Measurements from ENCODE around the gene PDE1A. TPM values are rescaled to one million over a fixed set of nuclear protein-coding genes. Genes with fewer than 3 reads are reported as not detected.

PDE1A gene
- total RNA-seq, 1 experiment from 2014 or later = not detected

DNA sequence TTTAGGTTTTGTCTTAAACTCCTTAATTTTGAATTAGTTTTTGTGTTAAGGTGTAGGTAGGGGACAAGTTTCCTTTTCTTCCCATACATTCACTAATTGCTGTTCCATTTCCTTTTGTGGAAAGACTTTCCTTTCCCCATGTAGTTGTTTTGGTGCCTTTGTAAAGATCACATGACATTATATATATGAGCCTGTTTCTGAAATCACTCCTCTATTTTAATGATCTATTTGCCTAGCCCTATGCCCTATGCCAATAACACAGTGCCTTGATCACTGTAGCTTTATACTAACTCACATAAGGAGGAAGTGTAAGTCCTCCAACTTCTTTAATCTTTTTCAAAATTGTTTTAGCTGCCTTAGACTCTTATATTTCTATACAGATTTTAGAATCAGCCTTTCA lies 229.3 kb downstream of the PDE1A start:
- no peak for DNase-seq (ENCODE audit: low spot score)

DNA sequence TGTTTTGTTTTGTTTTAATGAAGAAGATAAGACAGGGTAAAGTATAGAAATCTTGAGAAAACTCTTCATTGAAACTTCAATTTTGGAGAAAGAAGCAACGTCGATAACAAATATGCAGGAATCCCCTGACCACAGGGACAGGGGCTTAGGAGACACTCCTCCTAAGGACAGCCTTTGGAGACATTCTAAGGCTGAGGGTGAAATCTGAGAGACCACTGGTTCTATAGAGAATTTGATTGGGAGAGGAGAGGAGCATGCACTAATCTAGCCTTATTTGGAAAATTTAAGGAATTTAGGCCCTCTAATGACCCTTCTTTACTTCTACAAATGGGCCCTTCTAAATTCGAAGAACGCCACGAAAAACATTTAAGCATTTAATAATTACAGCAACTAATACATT lies 233.5 kb downstream of the PDE1A start:
- no peak for DNase-seq (ENCODE audit: low spot score)

DNA sequence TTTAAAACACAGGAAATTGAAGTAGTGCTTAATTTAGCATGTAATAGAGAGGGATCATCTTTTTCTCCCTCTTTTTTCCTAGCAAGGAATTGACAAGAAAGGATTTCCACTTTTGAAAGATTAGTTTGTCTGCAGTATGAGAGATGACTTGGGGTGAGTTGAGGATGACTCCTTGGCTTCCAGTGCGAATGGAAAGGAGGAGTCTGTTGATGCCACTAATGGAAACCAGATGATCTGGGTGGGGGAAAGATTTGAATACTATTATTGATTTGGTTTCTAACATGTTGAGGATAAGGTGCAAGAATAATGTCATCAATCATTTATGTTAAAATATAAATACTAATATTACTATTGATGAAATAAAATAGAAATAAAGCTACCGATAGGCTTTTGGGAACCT lies 235.8 kb downstream of the PDE1A start:
- no peak for DNase-seq (ENCODE audit: low spot score)

DNA sequence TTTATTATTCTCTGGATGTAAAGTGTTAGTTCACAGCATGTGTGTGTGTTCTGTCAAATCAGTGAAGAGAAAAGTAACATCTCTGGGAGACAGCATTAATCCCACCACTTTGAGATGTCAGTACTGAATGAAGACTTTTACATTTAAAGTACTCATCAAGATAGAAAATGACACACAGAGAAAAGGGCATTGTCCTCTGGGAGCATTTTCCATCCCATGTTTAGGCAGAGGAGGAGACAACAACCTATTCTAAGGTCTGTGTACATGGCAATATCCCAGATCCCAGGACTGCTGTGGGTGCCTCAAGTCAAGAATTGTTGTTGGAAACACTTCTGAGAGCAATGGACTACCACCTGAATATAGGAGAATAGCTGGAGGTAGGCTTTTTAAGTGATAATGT lies 239.7 kb downstream of the PDE1A start:
- no peak for DNase-seq (ENCODE audit: low spot score)

DNA sequence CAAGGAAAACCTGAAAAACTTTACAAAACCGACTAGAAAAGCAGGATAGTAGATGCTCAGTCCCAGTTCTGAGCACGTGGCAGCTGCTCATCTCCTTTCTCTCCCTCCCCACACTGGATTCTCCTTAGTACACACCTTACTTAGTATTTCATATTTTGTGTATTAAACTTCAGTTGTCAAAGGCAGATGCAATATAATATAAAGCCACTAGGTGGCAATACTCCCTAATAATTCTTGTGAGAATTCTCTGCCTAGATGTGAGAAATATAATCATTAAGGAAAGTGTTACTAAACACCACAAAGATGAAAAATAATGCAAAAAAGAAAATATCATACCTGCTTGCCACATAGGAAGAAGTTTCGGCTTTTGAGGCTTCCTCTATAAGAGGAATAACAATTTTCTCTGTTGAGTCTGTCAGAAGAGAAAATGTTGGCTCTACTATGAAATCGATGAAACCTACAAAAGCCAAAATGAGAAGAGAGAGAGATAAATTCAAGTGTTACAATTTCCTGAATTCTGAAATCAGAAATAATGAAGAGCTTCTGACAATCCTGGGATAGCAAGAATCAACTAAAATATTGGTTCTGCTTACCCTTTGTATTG lies 240.6 kb downstream of the PDE1A start:
- peak; percentile 41 for DNase-seq (ENCODE audit: low spot score)

DNA sequence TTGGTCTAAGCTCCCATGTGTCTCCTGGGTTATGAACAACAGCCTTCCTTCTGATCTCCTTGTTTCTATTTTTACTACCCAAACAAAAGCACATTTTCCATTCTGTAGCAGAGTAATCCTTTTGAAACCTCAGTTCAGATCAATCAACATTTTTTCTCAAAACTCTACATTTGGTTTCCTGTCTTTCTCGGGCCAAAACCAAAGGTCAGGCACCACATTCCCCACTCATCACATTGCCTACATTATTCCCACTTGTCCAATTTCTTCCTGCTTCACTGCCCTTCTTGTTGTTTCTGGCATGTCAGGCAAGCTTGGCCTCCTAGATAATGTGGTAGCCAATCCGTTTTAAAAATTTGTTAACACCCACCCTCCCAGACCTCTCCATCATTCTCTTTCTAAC lies 244.4 kb downstream of the PDE1A start:
- DNase-seq (ENCODE audit: low spot score) = no peak

DNA sequence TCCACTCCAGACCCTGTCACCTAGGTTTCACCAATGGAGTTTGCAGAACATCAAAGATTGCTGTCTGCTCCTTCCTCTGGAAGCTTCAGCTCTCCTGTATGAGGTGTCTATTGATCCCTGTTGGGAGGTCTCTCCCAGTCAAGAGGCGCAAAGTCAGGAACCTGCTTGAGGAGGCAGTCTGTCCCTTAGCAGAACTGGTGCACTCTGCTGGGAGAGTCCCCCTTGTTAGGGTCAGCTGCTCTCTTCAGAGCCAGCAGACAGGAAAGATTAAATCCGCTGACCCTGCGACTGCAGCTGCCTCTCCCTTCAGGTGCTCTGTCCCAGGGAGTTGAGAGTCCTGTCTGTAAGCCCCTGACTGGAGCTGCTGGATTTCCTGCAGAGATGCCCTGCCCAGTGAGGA lies 245.5 kb downstream of the PDE1A start:
- DNase-seq (ENCODE audit: low spot score) = no peak

DNA sequence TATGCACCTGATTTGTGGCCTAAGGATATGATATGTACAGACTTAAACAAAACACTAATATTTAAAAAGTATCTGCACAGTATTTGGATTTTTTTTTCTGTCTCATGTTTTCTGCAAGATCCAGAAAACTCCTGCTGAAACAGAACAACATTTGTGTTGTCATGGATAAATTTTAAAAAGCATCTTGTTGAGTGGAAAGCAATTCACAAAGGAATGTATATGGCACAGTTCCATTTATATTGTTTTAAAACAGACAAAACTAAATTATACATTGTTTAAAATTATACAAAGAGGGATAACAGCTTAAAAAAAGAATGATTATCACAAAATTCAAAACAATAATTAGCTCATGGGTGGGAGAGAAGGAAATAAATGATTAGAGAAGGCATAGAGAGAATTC lies 247.7 kb downstream of the PDE1A start:
- DNase-seq (ENCODE audit: low spot score) = no peak

DNA sequence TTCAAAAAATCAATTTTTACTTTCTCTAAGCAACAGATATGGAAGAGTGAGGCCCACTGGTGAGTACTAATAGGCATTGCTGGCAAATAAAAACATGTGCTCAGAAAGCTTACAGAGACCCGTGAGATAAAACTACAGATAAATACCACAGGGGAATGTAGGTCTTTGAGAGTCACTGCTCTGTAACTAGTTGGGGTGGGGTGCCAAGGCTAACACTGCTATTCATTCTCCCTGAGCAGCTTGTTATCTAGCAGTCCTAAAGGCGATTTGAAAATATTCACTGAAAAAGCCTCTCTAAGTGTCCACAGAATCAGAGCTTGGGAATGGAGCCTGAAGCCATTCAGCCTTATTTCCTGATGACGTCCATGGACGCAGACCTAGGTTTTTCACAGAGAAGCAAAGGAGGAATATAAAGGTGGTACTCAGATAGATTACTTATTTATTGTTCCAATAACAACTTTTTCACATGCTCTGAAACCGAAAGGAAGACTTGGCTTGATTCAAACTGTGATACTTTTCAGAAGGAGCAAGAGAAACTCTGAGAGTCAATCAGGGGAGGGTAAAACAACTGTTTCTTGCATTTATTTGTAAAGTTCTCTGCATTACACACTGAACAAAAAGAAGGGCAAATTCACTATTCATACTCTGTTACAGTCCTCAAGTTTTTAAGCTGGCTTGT lies 252.8 kb downstream of the PDE1A start:
- no peak for DNase-seq (ENCODE audit: low spot score)

DNA sequence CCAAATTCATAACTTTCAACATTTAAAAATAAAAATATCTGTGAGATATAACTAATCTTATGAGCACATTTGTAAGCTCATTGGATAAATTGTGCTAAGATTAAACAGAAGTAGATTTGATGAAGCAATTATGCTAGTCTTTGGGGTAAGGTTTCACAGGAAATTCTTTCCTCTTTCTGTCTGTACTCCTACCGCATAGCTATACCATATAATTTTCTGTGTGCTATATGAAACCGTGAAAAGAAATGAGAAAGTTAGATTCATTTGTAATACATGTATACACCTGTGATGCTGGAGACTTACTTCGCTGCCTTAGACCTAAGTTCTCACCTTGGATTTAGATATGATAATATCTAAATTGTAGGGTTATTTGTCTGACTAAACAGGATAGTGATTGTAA lies 256.5 kb downstream of the PDE1A start:
- DNase-seq (ENCODE audit: low spot score) = no peak

DNA sequence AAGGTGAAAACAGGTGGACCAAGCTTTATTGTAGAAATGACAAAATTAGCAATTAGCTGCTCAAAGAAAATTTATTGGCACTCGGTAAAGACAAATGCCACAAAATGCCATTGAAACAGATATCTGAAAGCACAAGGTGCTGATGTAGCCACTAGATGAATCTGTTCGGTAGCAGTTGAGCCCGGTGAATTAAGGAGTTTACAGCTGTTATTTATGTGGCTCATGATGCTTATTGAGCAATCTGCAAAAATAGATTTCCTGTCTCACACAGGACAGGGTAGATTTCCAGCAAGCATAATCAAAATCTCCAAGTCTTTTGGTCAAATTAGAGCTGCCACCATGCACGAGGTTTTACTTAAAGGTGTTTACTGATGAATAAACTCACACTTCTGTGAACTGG lies 259.0 kb downstream of the PDE1A start:
- DNase-seq (ENCODE audit: low spot score) = no peak

DNA sequence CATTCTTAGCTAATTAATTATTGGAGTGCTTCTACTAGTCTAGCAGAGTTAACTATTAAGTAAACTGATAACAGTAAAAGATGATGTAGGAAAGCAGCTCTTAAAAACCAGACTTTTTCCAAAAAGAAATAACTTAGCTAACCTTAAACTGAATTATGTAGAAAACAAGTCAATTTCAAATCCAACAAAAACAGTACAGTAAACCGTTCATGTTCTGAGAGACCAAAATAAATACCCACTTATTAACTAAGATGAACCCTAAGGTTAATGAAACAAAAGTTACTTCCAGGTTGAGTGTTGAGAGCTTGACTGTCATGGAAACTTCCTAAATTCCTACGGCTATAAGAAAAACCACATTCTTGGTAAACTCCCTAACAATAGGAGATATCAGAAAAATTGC lies 260.0 kb downstream of the PDE1A start:
- no peak for DNase-seq (ENCODE audit: low spot score)

DNA sequence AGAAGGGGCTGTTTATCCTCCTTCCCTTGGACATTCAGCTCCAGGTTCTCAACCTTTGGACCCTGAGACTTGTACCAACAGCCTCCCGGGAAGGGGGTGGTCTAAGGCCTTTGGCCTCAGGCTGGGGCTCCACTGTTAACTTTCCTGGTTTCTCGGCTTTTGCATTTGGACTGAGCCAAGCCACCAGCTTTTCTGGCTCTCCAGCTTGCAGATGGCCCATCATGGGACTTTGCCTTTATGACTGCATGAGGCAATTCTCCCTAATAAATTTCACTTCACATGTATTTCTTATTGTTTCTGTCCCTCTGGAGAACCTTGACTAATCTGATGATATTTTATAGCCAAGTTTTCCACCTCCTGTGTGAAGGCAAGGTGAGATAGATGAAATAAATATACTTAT lies 260.4 kb downstream of the PDE1A start:
- no peak for DNase-seq (ENCODE audit: low spot score)

DNA sequence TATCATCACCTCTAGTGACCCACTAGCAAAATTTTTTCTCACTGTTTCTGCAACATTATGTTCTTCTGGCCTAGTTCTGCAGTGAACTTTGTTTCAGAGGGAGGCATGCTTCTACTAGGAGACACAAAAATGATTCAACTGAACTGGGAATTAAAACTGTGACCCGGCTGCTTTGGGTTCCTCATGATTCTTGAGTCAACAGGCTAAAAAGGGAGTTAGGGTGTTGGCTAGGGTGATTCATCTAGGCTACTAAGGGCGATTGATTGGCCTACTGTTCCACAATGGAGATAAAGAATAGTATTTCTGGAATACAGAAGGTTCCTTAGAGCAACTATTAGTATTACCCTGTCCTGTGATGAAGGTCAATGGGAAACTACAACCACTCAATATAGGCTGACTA lies 261.6 kb downstream of the PDE1A start:
- DNase-seq (ENCODE audit: low spot score) = no peak

DNA sequence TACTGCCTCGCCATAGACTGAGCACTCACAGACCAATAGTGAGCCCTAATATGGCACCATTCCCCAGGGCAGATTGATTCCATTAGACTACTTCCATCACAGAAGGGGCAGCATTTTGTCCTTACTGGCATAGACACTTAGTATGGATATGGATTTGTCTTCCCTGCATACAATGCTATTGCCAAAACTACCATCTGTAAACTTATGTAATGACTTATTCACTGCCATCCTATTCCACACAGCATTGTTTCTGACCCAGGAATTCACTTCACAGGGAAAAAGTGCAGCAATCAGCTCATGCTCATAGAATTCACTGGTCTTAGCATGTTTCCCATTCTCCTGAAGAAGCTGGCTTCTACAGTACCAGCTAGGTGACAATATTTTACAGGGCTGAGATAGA lies 262.1 kb downstream of the PDE1A start:
- no peak for DNase-seq (ENCODE audit: low spot score)

DNA sequence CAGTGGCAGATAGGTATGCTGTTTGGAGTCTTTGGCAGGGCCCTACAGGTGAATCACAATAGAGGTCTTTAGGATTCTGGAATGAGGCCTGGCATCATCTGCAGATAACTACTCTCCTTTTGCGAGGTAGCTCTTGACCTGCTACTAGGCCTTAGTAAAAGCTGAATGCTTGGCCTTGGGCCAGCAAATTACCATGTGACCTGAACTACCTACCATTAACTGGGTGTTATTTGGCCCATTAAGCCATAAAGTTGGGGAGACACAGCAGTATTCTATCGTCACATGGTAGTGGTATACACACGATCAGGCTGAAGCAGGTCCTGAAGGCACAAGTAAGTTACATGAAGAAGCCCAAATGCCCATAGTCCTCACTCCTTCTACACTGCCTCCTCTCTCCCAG lies 263.0 kb downstream of the PDE1A start:
- no peak for DNase-seq (ENCODE audit: low spot score)

DNA sequence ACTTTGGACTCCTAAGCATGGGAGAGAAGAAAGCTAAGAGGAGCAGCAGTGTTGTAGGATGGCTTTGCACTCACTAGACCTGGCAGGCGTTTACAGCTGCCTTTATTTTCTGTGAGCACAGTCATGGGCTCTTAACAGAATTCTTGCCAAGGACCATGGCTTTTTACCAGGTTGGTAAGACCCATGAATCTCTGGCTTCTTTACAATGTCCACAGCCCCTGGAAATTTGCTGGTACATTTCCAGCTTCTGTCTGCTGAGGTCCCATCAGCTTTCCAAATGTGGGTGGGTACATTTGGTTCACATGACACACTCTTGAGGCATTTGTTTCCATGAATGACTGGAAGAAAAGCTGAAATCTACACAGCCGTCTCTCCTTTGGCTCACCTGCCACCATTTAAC lies 278.5 kb downstream of the PDE1A start:
- DNase-seq (ENCODE audit: low spot score) = no peak

DNA sequence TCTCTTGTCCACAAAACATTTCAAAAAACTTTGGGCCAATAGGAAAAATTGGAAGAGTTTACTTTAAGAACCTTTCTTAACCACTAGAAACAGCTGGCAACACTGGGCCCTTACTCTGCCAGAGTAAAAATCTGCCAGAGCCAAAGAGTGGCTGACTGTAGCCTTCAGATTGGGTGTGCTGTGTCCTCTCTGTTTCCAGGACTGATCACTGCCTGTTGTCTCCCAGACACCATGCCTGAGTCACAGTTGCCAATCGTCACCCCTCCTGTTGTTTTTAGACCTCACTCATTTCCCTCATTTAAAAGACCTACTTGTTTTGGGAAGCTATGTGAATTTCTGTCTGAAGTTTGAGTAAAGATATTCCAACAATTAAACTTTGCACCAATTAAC lies 282.1 kb downstream of the PDE1A start:
- DNase-seq (ENCODE audit: low spot score) = peak; percentile 55

DNA sequence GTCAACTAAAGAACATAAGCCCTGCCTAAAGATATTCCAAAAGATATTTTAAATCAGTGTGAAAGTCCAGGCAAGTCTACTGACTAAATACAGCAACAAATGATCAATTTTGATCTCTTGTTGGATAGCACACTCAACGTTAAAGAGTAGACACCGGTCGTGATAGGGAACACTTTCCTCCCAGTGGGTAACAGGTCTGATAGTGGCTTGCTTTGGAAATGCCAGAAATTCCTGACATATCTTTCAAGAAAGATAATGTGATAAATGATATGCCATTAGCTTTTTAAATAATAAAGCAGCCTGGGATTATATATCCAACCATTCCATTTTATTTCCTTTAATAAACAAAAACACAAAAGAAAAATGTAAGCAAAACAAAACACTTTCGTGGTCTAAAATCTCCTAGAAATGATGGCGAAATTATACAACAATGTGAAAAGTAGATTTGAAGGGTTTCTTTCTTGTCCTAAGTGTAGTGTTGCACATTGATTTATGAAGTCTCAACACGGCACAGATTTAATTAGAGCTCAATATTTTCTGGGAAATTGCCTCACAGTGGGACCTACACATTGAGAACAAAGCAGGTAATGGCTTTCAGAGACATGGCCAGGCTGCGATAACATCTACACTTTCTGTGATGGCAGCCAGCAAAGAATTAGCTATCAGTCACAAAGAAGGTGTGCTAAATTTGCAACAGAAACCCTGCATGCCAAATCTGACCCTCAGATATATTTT lies 282.6 kb downstream of the PDE1A start:
- peak; percentile 18 for DNase-seq (ENCODE audit: low spot score)

DNA sequence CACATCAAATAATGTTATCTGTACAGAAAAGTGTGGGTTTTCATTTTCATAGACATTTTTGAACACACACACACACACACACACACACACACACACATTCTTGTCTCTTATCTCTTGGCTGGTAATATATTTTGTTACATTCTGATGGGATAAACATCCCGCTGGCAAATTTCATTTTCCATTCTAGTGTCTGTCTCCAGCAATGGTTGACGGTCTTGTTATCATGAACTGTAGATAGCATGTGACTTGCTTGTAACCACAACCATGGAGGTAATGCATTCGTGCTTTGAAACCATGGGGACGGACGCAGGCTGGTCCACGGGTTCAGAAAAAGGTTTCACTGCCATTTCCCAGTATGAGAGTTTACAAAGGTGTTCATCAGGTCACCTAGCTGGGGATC lies 284.8 kb downstream of the PDE1A start:
- no peak for DNase-seq (ENCODE audit: low spot score)

DNA sequence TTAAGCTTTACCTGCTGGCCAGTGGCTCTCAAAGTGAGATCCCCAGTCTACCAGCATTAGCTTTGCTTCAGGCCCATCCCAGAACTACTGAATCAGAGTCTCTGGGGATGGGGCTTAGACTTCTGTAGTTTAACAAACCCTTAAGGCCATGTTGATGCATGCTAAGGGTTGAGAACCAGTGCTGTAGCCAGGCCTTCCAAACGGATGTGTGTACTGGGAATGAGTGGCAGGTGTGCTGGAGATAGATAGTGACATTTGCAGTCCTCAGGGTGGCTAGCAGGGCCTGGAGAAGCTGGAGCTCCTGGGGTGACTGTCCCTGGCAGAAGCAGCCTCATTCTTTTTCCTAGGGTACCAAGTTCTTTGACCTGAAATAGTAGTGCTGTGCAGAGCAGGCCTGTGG lies 292.6 kb downstream of the PDE1A start:
- DNase-seq (ENCODE audit: low spot score) = no peak

DNA sequence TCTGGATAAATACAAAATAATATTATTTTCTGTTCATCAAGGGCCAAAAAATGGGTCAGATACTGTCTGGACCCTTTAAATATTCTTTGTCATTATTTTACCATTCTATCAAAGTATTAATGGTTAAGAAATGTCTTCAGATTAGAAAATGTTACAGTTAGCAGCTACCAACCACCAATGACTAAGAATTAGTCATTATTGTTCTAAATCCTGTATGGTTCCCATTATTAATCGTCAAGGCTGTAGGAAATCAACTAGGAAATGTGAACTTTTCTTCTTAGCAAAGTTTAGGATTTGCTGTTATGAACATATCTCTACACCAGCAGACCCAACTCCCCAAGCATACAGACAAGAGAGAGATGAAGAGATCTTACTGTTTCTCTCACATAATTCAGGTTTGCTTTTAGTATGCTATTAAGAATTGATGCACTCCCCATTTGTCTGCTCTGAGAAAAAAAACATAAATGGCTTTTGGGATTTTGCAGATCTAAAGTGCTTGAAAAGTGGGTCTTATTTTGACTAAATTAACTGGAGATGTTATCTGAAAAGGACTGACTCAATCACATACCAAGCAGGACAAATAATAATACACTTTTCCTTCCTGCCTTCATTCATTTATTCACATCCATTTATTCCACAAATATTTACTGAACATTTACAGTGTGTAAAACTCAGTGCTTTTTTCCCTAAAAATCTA lies 293.5 kb downstream of the PDE1A start:
- DNase-seq (ENCODE audit: low spot score) = peak; percentile 11

DNA sequence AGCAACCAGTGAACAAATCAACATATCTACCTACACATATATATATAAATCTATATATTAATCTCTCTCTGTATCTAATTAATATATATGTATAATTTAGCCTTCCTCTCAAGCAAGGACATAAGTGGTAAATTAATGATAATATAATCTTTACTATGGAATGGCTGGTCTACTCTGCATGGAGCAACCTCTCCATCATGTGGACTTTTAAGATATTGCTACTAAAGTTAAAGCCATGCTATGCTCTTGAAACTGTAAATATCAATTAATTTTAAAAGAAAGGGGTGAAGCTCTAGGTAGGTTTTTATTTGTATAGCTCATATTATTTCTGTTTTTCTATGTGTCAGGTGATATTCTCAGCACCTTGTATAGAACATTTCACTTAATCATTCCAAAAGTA lies 294.2 kb downstream of the PDE1A start:
- DNase-seq (ENCODE audit: low spot score) = no peak
